DMS79 (cell line): ENCODE data around the gene RPL12.

Source experiments
- DNase-seq: peaks from one replicate; lab custom pipeline; 2025; lab: John Stamatoyannopoulos, UW

The RPL12 gene

DNA sequence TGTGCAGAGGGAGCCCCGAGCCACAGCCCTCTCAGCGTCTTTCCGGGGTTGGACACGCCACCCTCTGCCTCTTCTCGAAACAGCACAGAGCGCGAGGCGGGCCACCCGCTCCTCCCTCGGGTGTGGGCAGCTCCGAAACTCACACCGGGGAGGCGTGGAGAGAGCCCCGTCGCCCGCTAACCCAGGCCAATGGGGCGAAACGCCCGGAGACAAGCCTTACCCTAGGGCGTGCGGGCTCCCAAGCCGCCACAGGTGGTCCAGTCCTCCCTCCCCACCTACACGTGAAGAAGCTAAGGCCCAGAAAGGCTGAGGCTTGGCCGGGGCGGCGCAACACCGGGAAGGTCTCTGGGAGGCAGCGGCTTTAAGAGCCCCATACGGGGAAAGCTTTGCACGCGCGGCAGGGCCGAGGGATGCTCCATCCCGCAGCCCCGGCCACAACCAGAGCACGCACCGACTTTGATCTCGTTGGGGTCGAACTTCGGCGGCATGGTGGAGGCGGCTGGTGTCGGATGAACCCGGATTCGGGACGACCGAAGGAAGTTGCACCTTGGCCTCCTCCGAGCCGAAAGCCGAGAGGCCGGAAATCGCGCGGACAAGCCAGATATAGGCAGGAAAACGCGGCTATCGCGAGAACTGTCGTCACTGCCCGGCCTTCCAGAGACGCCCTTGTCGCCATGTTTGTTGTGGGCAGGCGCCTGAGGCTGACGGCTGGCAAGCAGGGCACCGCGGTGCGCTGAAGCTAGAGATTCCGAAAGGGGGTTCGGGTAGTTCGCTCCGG is at the start of gene RPL12, which contains the start of gene LRSAM1:
RPL12 (minus strand) TSS at position 577 of the 778 bp plus-strand sequence; CDS start at position 488, 89 bp downstream.
LRSAM1 (plus strand) TSS at position 681 of the 778 bp plus-strand sequence. CDS start 3,018 bp downstream, outside the sequence.
- peak; percentile 87 for DNase-seq

DNA sequence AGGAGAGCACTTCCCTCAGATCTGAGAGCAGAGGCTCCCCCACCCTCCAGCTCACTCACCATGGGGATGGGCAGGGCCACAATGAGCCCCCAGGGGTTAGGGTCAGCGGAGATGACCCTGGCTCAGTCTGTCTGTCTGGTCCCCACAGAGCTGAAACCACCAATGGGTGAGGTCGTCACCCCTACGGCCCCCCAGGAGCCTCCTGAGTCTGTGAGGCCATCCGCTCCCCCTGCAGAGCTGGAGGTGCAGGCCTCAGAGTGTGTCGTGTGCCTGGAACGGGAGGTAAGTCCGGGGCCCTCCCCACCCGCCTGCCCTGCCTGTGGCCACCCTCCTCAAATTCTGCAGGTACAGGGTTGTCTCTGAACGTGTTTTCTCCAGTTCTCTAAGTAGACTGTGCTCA is 49.7 kb upstream of the RPL12 start:
- DNase-seq = no peak

DNA sequence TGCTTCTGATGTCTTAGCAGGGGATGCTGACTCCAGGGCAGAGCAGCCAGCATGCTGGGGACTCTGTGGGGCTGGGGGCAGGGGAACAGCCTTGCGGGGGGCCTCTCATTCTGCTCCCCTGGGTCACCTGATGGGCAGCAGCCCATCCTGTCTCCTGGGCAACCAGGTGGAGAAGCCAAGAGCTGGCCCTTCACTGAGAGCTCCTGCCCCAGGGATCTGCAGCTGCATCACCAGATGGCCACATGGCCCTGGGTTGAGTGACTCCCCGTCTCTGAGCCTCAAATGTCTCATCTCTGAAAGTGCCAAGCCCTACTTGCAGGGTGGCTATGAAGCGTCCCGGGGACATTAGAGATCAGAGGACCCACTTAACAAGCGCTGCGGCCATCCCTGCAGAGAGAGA is 49.2 kb upstream of the RPL12 start:
- DNase-seq = peak; percentile 5

DNA sequence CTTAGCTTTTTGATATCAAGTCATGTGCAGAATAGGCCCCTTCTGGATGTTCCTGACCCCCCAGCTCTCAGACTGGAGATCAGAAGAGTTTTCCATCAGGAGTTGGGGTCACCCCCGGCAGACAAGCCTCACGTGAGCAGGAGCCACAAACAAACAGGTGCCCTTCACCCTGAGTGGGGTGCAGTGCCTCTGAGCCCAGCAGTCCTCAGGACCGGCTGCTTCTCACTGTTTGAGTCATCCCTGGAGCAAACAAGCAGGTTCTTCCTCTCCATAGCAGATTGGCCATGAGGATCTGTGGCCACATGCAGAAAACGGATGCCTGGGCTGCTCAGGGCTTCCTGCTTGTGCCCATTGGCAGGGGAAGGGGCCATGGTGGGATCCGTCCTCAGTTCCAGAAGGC is 47.1 kb upstream of the RPL12 start:
- no peak for DNase-seq

DNA sequence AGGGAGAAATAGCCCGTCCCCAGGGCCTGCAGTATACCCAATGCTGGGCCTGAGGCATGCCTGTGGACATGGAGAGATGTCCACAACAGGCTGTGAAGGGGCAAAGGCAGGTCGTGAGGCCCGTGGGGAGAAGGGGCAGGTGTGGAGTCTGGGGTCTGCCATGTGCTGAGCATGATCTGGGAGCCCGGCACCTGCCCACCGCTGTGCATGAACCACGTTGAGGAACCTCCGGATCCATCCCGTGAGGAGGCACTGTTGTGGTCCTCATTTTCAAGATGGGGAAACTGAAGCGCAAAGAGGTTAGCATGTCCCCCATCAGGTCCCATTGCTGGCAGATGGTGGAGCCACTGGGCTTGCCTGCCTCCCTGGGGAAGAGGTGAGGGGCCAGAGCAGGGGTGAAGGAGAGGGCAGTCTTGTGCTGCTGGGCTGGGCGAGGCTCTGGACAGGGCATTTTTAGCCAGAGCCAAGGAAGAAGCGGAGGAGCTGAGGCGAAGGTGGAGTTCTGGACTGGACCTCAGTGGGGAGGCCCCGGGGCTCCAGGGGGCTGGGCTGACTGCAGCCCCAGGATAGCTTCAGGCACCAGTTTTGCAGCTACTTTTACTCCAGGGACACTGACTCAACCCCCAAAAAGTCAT is 46.6 kb upstream of the RPL12 start:
- no peak for DNase-seq

DNA sequence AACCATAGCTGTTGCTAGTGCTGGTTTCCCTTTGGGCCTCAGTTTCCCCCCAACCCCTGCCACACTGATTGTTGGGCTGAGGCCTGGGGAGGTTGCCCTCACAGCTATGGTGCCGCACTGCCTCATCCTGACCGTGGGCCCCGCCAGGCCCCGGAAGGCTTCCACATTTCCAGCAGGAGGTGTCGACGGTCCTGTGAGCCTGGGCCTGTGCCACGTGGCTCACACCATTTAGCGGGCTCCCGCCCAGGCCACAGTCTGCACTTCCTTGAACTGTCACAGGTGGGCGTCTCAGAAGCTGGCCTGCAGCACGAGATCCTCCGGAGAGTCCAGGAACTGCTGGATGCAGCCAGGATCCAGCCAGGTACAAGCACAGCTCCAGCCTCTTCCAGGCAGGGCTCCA is 45.8 kb upstream of the RPL12 start:
- DNase-seq = no peak

DNA sequence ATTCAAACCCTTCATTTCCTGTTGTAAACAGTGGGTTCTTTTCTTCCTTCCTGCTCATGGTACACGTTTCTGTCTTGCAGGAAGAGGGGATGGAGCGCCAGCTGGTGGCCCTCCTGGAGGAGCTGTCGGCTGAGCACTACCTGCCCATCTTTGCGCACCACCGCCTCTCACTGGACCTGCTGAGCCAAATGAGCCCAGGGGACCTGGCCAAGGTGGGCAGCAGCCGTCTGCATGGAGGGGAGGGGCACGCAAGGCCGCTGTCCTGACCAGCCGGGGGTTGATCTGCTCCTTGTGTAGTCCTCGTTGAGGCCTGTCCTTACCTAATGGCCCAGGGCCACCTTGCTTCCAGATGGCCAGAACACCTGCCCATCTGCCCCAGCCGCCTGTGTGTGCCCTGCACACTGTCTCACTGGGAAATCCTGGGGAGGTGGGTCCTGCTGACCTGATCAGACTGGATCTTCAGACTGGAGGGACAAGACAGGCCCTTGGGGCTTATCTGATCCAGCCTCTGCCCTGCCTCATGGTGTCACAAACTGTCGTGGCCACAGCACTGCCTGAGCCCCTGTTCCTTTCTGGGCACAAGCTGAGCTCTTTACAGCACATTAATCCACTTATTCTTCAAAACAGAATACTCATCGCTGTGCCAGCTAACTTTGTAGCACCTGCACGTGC is 44.8 kb upstream of the RPL12 start:
- no peak for DNase-seq

DNA sequence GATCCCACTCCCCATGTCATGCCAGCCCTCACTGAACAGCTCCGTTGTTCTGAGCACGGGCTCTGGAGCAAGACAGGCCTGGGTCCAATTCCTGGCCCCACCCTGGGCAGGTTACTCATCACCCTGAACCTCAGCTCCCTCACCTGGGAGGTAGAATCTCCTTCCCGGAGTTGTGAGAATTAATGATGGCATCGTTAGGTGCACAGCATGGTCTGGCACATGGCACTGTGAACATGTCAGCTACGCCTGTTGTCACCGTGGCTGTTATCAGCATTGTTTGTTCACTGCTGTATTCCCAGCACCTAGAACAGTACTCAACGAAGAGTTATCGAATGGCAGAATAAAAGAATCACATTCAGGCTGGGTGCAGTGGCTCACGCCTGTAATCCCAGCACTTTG is 43.1 kb upstream of the RPL12 start:
- no peak for DNase-seq

DNA sequence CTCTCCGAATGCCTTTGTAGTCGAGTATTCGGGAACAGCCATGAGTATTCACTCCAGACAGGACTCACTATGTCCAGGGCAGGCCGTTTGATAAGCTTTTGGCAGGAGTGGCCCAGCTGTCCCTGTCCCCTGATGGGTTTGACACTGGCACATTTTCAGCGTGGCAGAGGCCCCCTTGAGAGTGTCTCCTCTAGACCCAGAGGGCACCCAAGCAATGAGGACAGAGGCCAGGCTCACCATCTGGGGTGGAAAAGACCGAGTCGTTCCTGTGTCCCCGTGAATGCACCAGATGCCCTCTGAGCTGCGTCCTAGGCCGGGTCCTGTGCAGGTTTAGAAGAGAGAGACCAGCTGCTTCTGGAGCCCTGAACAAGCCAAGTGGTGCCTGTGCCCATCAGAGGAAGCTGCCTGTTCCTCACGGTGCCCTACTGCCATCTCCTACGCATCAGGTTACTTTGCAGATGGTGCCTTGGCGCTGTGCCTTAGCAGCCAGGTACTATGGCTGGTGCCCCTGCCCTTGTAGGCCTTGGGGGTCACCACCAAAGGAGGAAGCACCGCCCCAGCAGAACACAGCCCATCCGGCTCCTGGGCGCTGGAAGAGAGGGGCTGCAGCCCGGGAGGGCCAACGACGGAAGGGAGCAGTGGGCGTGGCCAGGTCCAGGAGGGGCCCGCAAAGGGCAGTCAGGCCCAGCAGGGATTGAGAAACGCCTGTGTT is 42.5 kb upstream of the RPL12 start:
- DNase-seq = no peak

DNA sequence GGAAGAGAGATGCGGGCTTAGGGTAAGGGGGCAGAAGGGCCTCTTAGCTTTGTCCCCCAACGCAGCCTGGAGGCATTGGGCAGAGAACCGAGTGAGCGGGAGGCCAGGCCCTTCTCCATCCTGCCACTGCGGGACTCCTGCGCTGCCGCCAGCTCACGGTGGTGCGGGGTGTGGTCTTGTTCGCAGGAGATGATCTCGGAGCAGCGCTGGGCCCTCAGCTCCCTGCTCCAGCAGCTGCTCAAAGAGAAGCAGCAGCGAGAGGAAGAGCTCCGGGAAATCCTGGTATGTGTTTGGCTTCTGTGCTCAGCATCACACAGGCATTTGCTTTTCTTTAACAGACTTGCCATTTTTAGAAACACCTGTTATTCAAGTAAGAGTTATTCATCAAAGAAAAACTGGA is 41.4 kb upstream of the RPL12 start:
- DNase-seq = no peak

DNA sequence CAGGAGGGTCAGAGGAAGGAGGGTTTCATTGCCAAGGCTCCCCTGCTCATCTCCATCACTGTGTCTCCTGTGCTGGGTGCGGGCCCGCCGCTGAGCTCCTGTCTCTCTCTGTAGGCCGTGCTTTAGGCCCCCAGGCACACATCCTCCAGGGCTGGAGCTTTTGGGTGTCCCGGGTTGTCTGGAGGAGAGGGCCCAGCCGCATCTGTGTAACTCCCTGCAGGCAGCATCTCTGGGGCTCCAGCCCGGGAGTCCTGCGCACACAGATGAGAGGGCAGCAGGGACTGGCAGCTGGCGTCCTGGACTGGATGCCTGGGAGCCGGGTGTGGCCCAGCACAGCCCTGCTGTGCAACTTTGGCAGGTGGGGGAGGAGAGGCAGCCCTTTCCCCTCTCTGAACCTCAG is 40.3 kb upstream of the RPL12 start:
- DNase-seq = no peak

DNA sequence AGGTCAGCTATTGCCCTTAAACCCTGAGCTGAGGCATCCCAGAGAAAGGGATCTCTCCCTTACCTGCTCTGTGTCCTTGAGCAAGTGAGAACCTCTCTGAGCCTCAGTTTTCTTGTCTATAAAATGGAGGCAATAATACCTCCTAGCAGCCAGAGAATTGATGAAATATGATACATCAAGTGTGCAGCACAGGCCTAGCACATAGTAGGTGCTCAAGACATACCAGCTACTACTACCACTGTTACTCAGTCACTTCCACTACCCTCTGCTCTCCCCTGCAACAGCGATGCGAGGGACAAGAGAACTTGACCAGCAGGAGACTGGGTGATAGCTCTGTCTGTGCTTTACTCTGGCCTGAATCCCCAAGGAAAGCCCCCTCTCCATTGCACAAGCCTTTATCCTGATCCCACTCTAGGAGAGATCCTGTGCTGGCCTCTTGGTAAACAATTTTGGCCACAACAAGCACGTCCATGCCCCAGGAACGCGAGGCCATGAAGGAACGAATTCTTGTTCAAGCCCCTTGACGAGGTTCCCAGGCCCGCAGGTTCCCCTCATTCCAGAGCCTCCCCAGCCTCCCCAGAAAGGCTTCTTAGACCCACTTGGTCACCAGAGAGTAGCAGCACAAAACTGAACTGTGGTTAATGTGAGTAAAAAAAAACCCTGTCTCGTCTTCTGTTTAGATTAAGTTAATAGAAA is 39.5 kb upstream of the RPL12 start:
- no peak for DNase-seq

DNA sequence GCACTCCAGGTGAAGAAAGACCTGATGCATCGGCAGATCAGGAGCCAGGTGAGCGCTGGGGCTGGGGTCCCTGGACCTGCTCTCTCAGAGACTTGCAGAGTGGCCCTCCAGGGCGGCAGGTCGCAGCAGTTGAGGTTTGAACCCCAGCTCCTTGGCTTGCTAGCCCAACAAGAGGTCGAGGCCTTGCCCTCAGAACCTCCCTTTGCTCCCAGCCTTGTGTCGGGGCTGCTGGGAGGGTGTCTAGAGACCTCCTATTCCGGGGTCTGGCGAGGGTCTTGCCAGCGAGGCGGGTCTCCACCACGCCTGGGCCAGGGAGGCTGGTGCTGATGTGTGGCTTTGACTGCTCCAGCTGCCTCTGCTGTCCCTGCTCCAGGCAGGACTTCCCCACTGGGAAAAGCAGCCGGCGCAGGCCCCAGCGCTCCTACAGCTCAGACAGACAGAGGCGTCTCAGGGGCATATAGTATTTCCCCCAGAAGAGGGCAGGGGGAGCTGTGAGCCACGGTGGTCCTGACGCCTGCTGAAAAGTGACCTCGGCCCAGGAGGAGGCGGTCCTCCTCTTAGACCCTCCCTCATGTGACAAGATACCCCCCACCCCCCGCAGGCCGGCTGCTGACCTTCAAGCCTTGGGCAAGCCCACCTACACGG is 38.4 kb upstream of the RPL12 start:
- DNase-seq = no peak

DNA sequence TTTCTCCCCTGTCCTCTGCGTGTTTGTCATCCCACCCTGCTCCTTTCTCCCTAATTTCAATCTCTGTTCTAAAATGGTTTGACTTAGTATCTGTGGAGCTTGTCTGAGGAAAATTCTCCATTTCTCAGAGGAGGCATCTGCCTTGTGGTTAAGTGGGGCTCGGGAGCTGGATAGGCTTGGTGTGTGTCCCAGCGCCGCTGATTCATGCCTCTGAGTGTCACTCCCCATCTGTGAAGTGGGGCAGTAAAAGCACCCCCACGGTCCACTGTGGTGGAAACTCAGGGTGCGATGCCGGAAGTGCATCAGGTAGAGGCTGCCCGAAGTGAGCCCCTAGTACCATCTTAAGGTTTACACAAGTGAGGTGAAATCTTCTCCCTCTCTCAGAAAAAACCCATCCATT is 37.7 kb upstream of the RPL12 start:
- DNase-seq = no peak

DNA sequence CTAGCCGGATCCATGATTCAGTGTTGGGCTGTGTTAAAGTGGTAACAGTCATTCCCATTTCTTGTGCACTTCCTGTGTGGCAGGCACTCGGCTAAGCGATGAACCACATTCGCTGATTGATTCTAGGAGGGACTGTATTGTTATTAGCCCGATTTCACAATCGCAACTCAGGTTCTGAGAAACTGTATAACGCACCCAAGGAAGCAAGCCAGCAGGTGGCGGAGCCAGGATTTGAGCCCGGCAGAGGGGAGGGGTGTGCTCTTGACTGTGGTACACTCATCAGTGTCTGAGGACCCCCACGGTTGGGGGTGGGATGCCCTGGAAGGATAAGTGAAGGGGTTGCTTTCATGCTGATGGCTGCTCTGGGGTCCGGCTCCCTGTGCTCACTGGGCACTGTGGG is 34.8 kb upstream of the RPL12 start:
- no peak for DNase-seq

DNA sequence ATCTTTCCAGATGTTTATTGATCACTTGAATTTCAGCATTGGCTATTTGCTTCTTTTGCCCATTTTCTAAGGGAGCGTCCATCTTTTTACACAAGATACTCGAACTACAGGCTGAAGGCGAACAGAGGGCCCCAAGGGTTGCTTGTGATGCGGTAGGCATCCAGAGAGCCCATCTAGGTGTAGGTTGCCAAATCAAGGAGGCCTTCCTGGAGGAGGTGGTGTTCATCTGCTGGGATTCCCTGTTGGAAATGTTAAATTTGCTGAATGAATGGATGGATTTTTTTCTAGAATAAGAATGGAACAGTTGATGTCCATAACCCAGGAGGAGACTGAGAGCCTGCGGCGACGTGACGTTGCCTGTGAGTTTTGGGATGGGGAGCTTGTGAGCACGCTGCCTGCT is 31.5 kb upstream of the RPL12 start:
- no peak for DNase-seq

DNA sequence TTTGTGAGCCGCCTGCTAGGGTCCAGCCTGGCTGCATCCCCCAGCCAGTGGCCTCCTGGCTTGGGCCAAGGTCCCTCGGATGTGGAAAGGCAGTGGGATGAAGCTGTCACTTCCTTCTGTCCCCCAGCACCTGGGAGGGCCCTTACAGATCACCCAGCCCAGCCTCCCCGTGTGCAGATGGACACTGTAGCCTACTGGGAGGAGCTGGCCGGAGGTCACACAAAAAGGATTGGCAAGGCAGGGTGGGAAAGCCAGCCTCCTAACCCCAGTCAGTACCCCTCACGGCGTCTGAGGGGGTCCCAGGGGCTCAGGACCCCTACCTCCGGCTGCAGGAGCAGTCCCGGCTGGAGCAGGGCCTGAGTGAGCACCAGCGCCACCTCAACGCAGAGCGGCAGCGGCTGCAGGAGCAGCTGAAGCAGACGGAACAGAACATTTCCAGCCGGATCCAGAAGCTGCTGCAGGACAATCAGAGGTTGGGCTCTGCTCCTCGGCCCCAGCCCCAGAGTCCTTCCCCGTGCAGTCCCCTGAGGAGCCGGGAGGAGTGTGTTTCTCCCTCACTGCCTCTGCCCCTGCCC is 28.4 kb upstream of the RPL12 start:
- DNase-seq = no peak

DNA sequence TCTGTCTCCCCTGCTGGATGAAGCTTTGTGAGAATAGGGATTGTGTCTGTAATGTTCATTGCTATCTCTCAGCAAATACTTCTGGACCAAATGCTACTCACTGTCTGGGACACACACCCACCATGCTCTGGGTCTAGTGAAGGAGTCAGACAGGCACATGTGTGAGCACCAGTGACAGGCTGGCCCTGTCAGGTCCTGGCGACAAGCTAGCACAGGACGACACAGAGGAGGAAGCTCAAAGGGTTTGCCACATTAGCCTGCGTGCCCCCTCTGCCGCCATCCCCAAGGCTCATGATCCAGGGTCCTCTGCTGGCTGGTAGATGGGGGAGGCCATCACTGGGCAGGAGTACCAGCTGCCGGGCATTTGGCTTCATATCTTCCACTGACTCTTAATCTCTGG is 23.4 kb upstream of the RPL12 start:
- no peak for DNase-seq

DNA sequence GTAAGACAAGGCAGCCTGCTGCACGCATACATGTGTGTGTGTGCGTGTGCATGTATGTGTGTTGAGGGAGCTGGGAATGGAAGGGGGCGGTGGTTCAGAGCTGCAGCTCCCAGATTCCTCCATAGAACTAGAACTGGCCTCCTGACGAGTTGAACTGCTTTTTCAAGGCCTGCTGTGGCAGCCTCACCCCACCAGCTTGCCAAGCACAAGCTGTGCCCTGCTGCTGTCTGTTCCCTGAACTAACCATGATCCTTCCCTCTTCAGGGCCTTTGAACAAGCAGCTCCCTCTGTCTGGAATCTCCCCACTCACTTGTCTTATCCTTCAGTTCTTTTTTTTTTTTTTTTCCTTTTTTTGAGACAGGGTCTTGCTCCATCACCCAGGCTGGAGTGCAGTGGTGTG is 22.7 kb upstream of the RPL12 start:
- no peak for DNase-seq

DNA sequence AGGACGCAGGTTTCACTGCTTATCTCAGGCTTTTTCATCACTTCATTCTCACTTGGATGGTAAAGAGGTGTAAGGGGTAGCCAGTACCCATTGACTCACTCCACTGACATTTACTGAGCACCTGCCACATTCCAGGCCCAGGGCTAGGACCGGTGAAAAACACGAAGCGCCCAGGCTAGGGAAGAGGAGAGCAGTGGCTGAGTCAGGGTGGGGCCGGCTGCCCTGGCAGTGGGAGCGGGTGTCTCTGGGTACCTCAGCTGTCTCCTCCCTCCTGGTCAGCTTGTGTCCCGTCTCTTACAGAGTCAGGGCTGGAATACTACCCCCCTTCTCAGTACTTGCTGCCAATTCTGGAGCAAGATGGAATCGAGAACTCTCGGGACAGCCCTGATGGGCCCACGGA is 22.3 kb upstream of the RPL12 start:
- no peak for DNase-seq

DNA sequence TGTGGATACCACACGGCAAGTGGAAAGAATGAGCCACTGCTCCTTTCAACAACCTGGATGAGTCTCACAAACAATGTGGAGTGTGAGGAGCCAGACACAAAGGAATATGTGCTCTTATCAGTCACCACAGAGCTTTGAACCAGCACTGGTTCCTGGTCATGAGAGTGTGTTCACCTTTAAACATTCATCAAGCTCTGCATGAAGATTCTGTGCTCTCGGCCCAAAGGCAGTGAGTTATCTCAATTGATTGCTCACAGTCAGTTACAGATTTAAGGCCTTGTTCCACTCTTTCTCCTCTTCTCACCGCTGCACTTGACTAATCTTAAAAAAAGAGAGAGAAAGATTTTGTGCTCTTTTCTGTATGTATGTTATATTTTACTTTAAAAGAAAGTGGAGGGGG is 19.5 kb upstream of the RPL12 start:
- DNase-seq = no peak
